ENCODE data around the gene GHRHR. TPM values are rescaled to one million over a fixed set of nuclear protein-coding genes. Genes with fewer than 3 reads are reported as not detected.

The GHRHR gene
- total RNA-seq, 2 donors from 2014 or later = 4.4 TPM; not detected in 1

DNA sequence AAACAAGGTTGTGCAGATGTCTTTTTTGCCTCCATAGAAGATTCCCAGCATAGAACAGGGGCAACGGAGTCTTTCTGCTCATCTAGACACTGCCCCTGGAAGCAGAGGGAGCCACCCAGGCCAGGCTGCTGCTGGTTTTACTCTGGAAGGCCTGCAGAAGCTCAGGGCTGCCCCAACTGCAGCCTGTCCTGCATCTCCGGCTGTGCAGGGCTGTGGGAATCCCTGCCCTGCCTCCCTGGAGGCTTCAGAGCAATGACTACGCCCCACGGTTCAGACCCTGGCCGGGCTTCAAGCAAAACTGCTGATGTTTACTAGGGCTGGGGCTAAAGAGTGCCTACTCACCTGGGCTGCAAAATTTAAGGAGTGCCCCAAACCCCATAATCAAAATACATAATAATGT lies 43.9 kb downstream of the GHRHR start:
- H3K36me3 ChIP-seq = no peaks in the 10 kb centered on the region
- H3K27me3 ChIP-seq (replicated peaks; ENCODE audit: insufficient read depth) = no peaks in the 10 kb centered on the region
- no peak overlapping the region for H3K27ac ChIP-seq
- H3K4me1 ChIP-seq (replicated peaks) = no peaks in the 10 kb centered on the region
- intact Hi-C loops (cut with DNase I) = no loop called here
- no peak overlapping the region for H3K4me3 ChIP-seq
- DNase-seq (ENCODE audit: low spot score) = no peak
- WGBS = 65% methylated on average over 5 of the region's 5 CpGs
- no peaks in the 10 kb centered on the region for H3K9me3 ChIP-seq
- no peak for TF ChIP-seq POLR2A (IDR thresholded peaks at IDR 0.05)
- TF ChIP-seq CTCF (IDR thresholded peaks at IDR 0.05) = no peak
- no peak for TF ChIP-seq POLR2AphosphoS5 (IDR thresholded peaks at IDR 0.05)

GRCh38 chr7:31014826-31015225 lies 51.1 kb downstream of the GHRHR start:
- WGBS = 62% methylated on average over 3 of the region's 3 CpGs
- no peak for DNase-seq (ENCODE audit: low spot score)
- TF ChIP-seq POLR2A (IDR thresholded peaks at IDR 0.05) (no peak), POLR2AphosphoS5 (IDR thresholded peaks at IDR 0.05) (no peak), CTCF (IDR thresholded peaks at IDR 0.05) (no peak)

DNA sequence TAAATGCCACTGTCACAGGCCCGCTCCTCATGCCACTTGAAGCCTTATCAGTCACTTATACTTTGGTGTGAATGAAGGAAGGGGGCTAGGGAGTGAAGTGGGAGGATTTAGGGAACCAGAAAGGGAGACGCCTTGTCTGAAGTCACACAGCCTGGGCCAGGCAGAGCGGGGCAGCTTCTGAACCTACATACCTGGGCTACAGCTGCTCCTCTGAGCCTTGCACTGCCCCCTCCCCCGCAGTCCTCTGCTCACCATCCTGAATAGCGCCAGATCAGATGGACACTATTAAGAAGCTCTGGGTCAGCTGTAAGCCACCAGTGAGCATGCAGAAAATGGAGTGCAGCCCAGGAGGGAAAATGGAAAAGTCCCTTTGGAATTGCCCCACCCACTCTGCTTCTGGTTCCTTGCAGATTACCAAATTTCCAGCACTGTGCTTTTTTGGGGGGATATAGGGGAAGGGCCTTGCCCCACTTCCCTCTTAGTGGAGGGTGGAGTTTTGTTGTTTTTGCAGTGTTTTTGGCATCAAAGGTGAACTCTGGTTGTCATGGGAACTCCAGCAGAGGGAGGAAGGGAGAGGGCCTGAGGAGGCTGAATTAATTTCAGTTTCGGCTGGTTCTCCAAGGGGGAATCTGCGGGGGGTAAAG lies 53.4 kb downstream of the GHRHR start:
- H3K4me3 ChIP-seq = no peak overlapping the region
- TF ChIP-seq CTCF (IDR thresholded peaks at IDR 0.05) = no peak
- TF ChIP-seq POLR2AphosphoS5 (IDR thresholded peaks at IDR 0.05) = no peak
- no peak for TF ChIP-seq POLR2A (IDR thresholded peaks at IDR 0.05)
- H3K36me3 ChIP-seq = no peaks in the 10 kb centered on the region
- 69% methylated on average over 7 of the region's 7 CpGs for WGBS
- H3K27me3 ChIP-seq (replicated peaks; ENCODE audit: insufficient read depth) = no peaks in the 10 kb centered on the region
- DNase-seq (ENCODE audit: low spot score) = no peak
- no peaks in the 10 kb centered on the region for H3K4me1 ChIP-seq (replicated peaks)
- intact Hi-C loops (cut with DNase I) = no loop called here
- no peaks in the 10 kb centered on the region for H3K9me3 ChIP-seq
- H3K27ac ChIP-seq = no peak overlapping the region

More at GRCh38 chr7:31014826-31015225, 51.1 kb downstream of the GHRHR start:
- H3K4me3 ChIP-seq = no peak overlapping the region
- H3K27ac ChIP-seq = no peak overlapping the region
- intact Hi-C loops (cut with DNase I) = no loop called here
- H3K9me3 ChIP-seq = no peaks in the 10 kb centered on the region
- H3K36me3 ChIP-seq = no peaks in the 10 kb centered on the region
- H3K4me1 ChIP-seq (replicated peaks) = no peaks in the 10 kb centered on the region
- H3K27me3 ChIP-seq (replicated peaks; ENCODE audit: insufficient read depth) = no peaks in the 10 kb centered on the region

DNA sequence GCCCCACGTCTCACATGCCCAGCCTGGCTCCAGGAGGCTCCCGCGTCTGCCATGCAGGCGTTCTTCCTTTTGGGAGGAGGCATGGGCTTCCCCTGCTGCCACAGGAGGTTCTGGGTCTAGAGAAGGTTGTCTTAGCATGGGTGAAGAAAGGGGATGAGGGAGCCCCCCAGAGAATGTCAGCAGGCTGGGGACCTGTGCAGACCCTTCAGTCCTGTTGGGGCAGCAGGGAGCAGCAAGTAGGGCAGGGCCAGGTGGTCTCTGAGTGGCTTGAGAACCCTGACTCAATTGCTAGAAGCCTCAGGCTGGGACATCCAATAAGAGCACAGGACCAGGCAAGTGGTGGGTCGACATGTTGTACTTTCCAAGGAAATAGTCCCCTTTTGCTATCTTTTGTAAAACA lies 54.0 kb downstream of the GHRHR start:
- TF ChIP-seq POLR2A (IDR thresholded peaks at IDR 0.05) (no peak), POLR2AphosphoS5 (IDR thresholded peaks at IDR 0.05) (no peak), CTCF (IDR thresholded peaks at IDR 0.05) (no peak)
- no peak for DNase-seq (ENCODE audit: low spot score)
- 93% methylated on average over 5 of the region's 5 CpGs for WGBS
- intact Hi-C loops (cut with DNase I) = no loop called here
- Histone ChIP-seq H3K4me3 (no peak overlapping the region), H3K4me1 (replicated peaks) (no peaks in the 10 kb centered on the region), H3K27me3 (replicated peaks; ENCODE audit: insufficient read depth) (no peaks in the 10 kb centered on the region), H3K27ac (no peak overlapping the region), H3K36me3 (no peaks in the 10 kb centered on the region), H3K9me3 (no peaks in the 10 kb centered on the region)

DNA sequence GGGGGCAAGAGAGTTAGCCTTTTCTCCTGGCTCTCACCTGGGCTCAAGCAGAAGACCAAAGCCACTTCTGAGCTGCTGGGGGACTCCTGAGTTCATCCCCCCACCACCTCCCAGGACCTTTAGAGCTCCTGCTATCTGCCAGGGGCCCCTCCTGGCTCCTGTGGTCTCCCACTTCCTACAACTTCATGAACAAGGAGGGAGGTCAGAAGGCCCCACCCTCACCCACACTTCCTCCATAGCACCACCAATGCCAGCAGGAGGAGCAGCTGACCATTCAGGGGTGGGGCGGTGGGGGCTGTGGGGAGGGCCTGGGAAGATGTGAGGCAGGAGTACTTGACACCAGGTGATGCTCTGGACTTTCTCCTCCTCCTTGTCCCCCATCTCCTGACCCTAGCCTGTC lies 55.8 kb downstream of the GHRHR start:
- intact Hi-C loops (cut with DNase I) = no loop called here
- Histone ChIP-seq H3K9me3 (no peaks in the 10 kb centered on the region), H3K4me3 (no peak overlapping the region), H3K4me1 (replicated peaks) (no peaks in the 10 kb centered on the region), H3K27me3 (replicated peaks; ENCODE audit: insufficient read depth) (no peaks in the 10 kb centered on the region), H3K36me3 (no peaks in the 10 kb centered on the region), H3K27ac (no peak overlapping the region)
- 93% methylated on average over 1 of the region's 1 CpG for WGBS
- DNase-seq (ENCODE audit: low spot score) = no peak
- TF ChIP-seq POLR2A (IDR thresholded peaks at IDR 0.05) (no peak), CTCF (IDR thresholded peaks at IDR 0.05) (no peak), POLR2AphosphoS5 (IDR thresholded peaks at IDR 0.05) (no peak)
